Central memory CD8-positive, alpha-beta T cell (primary cell): ENCODE results near the gene EXOC4.
"Not testable (repeated sequence)": the region's sequence is repeated elsewhere in the genome, so short reads cannot be mapped to it uniquely, and the experiment has no call there.

ENCODE experiments used
- ATAC-seq: fragments of 150-1000 bp; cut with Tn5 transposase; replicated peaks from 2 replicates; pipeline ENCODE4 v1.10.0; 2022; ENCODE audit warnings: mild to moderate bottlenecking, moderate FRiP score, moderate number of reproducible peaks; ENCODE audit not compliant: poor library complexity, severe bottlenecking; ENCODE audit errors: extremely low read depth
- DNase-seq, 2 donors: peaks; one replicate each; pipeline ENCODE4 v3.0.0; 2021; ENCODE audit warnings: low spot score in 2 of 2
- H3K27ac Mint-ChIP-seq: one replicate; pipeline ENCODE4 v1.8.0; 2022; ENCODE audit warnings: low read depth, mild to moderate bottlenecking, moderate library complexity, mixed read lengths
- H3K27me3 Mint-ChIP-seq: one replicate; pipeline ENCODE4 v1.8.0; 2022; ENCODE audit warnings: mixed read lengths
- H3K36me3 Mint-ChIP-seq: one replicate; pipeline ENCODE4 v1.8.0; 2022; ENCODE audit warnings: mild to moderate bottlenecking, moderate library complexity, mixed read lengths; ENCODE audit not compliant: insufficient read depth
- H3K4me1 Mint-ChIP-seq: one replicate; pipeline ENCODE4 v1.8.0; 2022; ENCODE audit warnings: mixed read lengths
- H3K4me3 Mint-ChIP-seq: one replicate; pipeline ENCODE4 v1.8.0; 2022; ENCODE audit warnings: mild to moderate bottlenecking, moderate library complexity, mixed read lengths
- H3K9me3 Mint-ChIP-seq: one replicate; pipeline ENCODE4 v1.8.0; 2022; ENCODE audit warnings: mixed read lengths

Gene EXOC4

GRCh38 chr7:133863362-133864061 is 610.6 kb downstream of the EXOC4 start:
- H3K27ac Mint-ChIP-seq = no peak overlapping the region
- peaks cover 5% of the 10 kb centered on the region for H3K4me1 Mint-ChIP-seq
- H3K9me3 Mint-ChIP-seq = no peaks in the 10 kb centered on the region
- H3K4me3 Mint-ChIP-seq = no peak overlapping the region
- H3K27me3 Mint-ChIP-seq = no peaks in the 10 kb centered on the region
- peaks cover 2% of the 10 kb centered on the region for H3K36me3 Mint-ChIP-seq
- no peak for DNase-seq
- no peak for ATAC-seq

- no peak for DNase-seq
Measured at GRCh38 chr7:133869556-133869955, 616.7 kb downstream of the EXOC4 start.

GRCh38 chr7:133871757-133872156 is 618.9 kb downstream of the EXOC4 start:
- Mint-ChIP-seq H3K36me3 (peaks cover 2% of the 10 kb centered on the region), H3K4me3 (no peak overlapping the region), H3K9me3 (no peaks in the 10 kb centered on the region), H3K27me3 (no peaks in the 10 kb centered on the region), H3K27ac (no peak overlapping the region), H3K4me1 (peaks cover 72% of the 10 kb centered on the region)
- DNase-seq = no peak
- no peak for ATAC-seq

More at GRCh38 chr7:133869556-133869955, 616.7 kb downstream of the EXOC4 start:
- H3K27ac Mint-ChIP-seq = no peak overlapping the region
- no peak overlapping the region for H3K4me3 Mint-ChIP-seq
- no peaks in the 10 kb centered on the region for H3K9me3 Mint-ChIP-seq
- H3K27me3 Mint-ChIP-seq = no peaks in the 10 kb centered on the region
- H3K4me1 Mint-ChIP-seq = peaks cover 58% of the 10 kb centered on the region
- H3K36me3 Mint-ChIP-seq = peaks cover 2% of the 10 kb centered on the region
- ATAC-seq = no peak

- no peaks in the 10 kb centered on the region for H3K9me3 Mint-ChIP-seq
- no peaks in the 10 kb centered on the region for H3K27me3 Mint-ChIP-seq
- H3K27ac Mint-ChIP-seq = no peak overlapping the region
- peaks cover 2% of the 10 kb centered on the region for H3K36me3 Mint-ChIP-seq
- ATAC-seq (no peak), DNase-seq (no peak)
- peak overlapping the region; percentile 2 for H3K4me3 Mint-ChIP-seq
- peaks cover 77% of the 10 kb centered on the region for H3K4me1 Mint-ChIP-seq
Measured at GRCh38 chr7:133873187-133873586, 620.3 kb downstream of the EXOC4 start.

- Mint-ChIP-seq H3K4me3 (peak overlapping the region; percentile 2), H3K36me3 (peaks cover 2% of the 10 kb centered on the region), H3K27me3 (no peaks in the 10 kb centered on the region), H3K9me3 (no peaks in the 10 kb centered on the region), H3K27ac (no peak overlapping the region), H3K4me1 (peaks cover 76% of the 10 kb centered on the region)
- DNase-seq = no peak
- ATAC-seq = no peak
Measured at GRCh38 chr7:133873631-133874030, 620.8 kb downstream of the EXOC4 start.

GRCh38 chr7:133883591-133883990 is 630.7 kb downstream of the EXOC4 start:
- H3K4me3 Mint-ChIP-seq = no peak overlapping the region
- H3K36me3 Mint-ChIP-seq = no peaks in the 10 kb centered on the region
- H3K27me3 Mint-ChIP-seq = no peaks in the 10 kb centered on the region
- H3K4me1 Mint-ChIP-seq = peaks cover 11% of the 10 kb centered on the region
- ATAC-seq (no peak), DNase-seq (no peak)
- no peaks in the 10 kb centered on the region for H3K9me3 Mint-ChIP-seq
- H3K27ac Mint-ChIP-seq = no peak overlapping the region

- Mint-ChIP-seq H3K4me1 (peaks cover 6% of the 10 kb centered on the region), H3K4me3 (no peak overlapping the region), H3K27ac (no peak overlapping the region), H3K27me3 (no peaks in the 10 kb centered on the region), H3K36me3 (no peaks in the 10 kb centered on the region), H3K9me3 (no peaks in the 10 kb centered on the region)
- ATAC-seq (no peak), DNase-seq (no peak)
Measured at GRCh38 chr7:133885213-133885612, 632.3 kb downstream of the EXOC4 start.

GRCh38 chr7:133886086-133886485 is 633.2 kb downstream of the EXOC4 start:
- no peak for ATAC-seq
- H3K9me3 Mint-ChIP-seq = no peaks in the 10 kb centered on the region
- H3K27ac Mint-ChIP-seq = no peak overlapping the region
- H3K36me3 Mint-ChIP-seq = no peaks in the 10 kb centered on the region
- no peak overlapping the region for H3K4me3 Mint-ChIP-seq
- no peak for DNase-seq
- no peaks in the 10 kb centered on the region for H3K27me3 Mint-ChIP-seq
- H3K4me1 Mint-ChIP-seq = peaks cover 4% of the 10 kb centered on the region

GRCh38 chr7:133886797-133887196 is 633.9 kb downstream of the EXOC4 start:
- no peaks in the 10 kb centered on the region for H3K4me1 Mint-ChIP-seq
- H3K9me3 Mint-ChIP-seq = no peaks in the 10 kb centered on the region

GRCh38 chr7:133887459-133887858 is 634.6 kb downstream of the EXOC4 start:
- Mint-ChIP-seq H3K27me3 (no peaks in the 10 kb centered on the region), H3K4me3 (no peak overlapping the region), H3K4me1 (no peaks in the 10 kb centered on the region), H3K9me3 (no peaks in the 10 kb centered on the region), H3K27ac (no peak overlapping the region), H3K36me3 (no peaks in the 10 kb centered on the region)
- no peak for DNase-seq
- ATAC-seq = no peak

More at GRCh38 chr7:133886797-133887196, 633.9 kb downstream of the EXOC4 start:
- no peaks in the 10 kb centered on the region for H3K27me3 Mint-ChIP-seq
- H3K4me3 Mint-ChIP-seq = no peak overlapping the region
- H3K36me3 Mint-ChIP-seq = no peaks in the 10 kb centered on the region
- ATAC-seq (no peak), DNase-seq (no peak)
- no peak overlapping the region for H3K27ac Mint-ChIP-seq

GRCh38 chr7:133888061-133888930 is 635.4 kb downstream of the EXOC4 start:
- no peaks in the 10 kb centered on the region for H3K9me3 Mint-ChIP-seq
- H3K4me1 Mint-ChIP-seq = no peaks in the 10 kb centered on the region
- no peak overlapping the region for H3K4me3 Mint-ChIP-seq
- DNase-seq = no peak
- H3K36me3 Mint-ChIP-seq = no peaks in the 10 kb centered on the region
- H3K27ac Mint-ChIP-seq = no peak overlapping the region
- no peaks in the 10 kb centered on the region for H3K27me3 Mint-ChIP-seq
- no peak for ATAC-seq

GRCh38 chr7:133904776-133905175 is 651.9 kb downstream of the EXOC4 start:
- Mint-ChIP-seq H3K36me3 (peaks cover 5% of the 10 kb centered on the region), H3K27ac (no peak overlapping the region), H3K27me3 (no peaks in the 10 kb centered on the region), H3K9me3 (no peaks in the 10 kb centered on the region), H3K4me1 (no peaks in the 10 kb centered on the region), H3K4me3 (no peak overlapping the region)
- ATAC-seq (no peak), DNase-seq (no peak)

GRCh38 chr7:133906553-133906952 is 653.7 kb downstream of the EXOC4 start:
- not testable (repeated sequence) for H3K27me3 Mint-ChIP-seq

More at GRCh38 chr7:133906553-133906952, 653.7 kb downstream of the EXOC4 start:
- not testable (repeated sequence) for ATAC-seq, H3K4me1 Mint-ChIP-seq, DNase-seq, H3K4me3 Mint-ChIP-seq, H3K9me3 Mint-ChIP-seq, H3K27ac Mint-ChIP-seq, H3K36me3 Mint-ChIP-seq
